Measurements from ENCODE around the gene IFTAP. TPM values are rescaled to one million over a fixed set of nuclear protein-coding genes. Genes with fewer than 3 reads are reported as not detected.

Gene IFTAP
- total RNA-seq, 1 donor from 2014 or later, result 13.0 TPM

DNA sequence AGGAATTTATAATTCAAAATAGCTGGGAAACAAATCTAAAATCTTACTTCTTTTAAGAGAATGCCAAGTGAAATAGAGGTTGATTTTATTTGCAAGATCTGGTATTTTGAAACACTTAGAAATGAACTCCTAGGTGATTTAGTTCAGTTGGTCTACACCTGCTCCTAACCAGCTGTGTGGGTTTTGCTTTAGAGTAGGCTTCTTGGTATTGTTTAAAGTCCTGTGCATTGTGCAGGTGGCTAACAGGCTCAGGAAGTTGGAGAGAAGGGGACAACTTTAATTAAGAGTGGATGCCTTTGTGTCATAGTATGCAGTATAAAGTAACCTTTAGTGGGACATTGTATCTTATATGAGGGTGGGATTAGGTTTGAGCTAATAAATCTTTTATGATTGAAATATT lies 7.8 kb downstream of the IFTAP start:
- Histone ChIP-seq H3K9me3 (no peaks in the 10 kb centered on the region), H3K27me3 (no peaks in the 10 kb centered on the region), H3K27ac (no peak overlapping the region), H3K4me1 (no peaks in the 10 kb centered on the region), H3K4me3 (no peak overlapping the region), H3K36me3 (no peaks in the 10 kb centered on the region)
- intact Hi-C loops (cut with DNase I), result no loop called here
- no peak for DNase-seq (ENCODE audit: extremely low spot score in 2 of 2)
- TF ChIP-seq, protein P1, sequence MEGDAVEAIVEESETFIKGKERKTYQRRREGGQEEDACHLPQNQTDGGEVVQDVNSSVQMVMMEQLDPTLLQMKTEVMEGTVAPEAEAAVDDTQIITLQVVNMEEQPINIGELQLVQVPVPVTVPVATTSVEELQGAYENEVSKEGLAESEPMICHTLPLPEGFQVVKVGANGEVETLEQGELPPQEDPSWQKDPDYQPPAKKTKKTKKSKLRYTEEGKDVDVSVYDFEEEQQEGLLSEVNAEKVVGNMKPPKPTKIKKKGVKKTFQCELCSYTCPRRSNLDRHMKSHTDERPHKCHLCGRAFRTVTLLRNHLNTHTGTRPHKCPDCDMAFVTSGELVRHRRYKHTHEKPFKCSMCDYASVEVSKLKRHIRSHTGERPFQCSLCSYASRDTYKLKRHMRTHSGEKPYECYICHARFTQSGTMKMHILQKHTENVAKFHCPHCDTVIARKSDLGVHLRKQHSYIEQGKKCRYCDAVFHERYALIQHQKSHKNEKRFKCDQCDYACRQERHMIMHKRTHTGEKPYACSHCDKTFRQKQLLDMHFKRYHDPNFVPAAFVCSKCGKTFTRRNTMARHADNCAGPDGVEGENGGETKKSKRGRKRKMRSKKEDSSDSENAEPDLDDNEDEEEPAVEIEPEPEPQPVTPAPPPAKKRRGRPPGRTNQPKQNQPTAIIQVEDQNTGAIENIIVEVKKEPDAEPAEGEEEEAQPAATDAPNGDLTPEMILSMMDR (IDR thresholded peaks at IDR 0.05), result no peak
- TF ChIP-seq POLR2A (IDR thresholded peaks at IDR 0.05) (no peak), POLR2AphosphoS5 (IDR thresholded peaks at IDR 0.05; ENCODE audit: insufficient read depth in 1 of 2, low read depth in 1 of 2) (no peak)

DNA sequence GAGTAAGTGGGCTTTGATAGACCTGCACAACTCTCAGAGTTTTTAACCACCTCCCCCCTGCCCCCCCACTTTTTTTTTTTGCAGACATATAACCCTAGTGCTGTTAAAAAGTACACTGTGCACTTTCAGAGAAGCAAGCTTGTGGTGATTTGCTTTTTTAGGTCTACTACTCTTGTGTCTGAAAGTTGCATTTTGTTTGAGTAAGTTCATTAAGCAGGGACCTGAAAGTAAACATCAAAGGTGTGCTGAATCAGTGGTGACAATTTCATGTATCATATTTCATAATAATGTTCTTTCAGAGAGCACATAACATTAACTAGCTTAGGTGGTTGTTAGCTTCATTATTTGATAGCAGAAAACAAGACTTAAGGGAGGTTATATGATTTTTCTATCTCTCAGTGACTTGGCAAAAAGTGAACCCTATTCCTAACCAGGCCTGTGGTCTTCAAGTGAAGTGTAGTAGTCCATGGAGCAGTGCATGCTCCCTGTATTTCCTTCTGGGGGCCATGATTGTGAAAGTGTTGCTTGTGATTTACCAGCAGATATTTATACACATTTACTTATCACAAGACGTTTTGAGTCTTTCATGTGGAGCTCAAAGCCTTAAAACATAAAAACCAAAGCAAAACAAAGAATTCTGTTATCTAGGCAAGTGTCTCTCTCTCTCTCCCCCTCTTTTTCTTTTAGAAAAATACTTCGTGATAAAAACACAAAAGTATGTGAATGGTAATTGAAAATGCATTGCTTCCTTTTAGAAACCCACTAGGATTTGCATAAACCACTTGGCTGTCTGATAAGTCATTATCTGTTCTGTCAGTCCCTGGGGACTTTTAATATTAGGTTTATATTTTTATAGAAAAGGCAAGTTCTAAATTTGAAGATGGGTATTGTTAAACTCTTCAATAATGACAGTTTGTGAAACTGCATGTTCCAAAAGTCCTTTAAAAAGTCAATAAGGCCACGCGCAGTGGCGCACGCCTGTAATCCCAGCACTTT lies 11.2 kb downstream of the IFTAP start:
- intact Hi-C loops (cut with DNase I), result no loop called here
- no peak for TF ChIP-seq POLR2A (IDR thresholded peaks at IDR 0.05)
- TF ChIP-seq POLR2AphosphoS5 (IDR thresholded peaks at IDR 0.05; ENCODE audit: insufficient read depth in 1 of 2, low read depth in 1 of 2), result no peak
- TF ChIP-seq, protein P1 (IDR thresholded peaks at IDR 0.05), result no peak
- H3K4me1 ChIP-seq, result no peaks in the 10 kb centered on the region
- no peaks in the 10 kb centered on the region for H3K27me3 ChIP-seq
- no peak for DNase-seq (ENCODE audit: extremely low spot score in 2 of 2)
- no peak overlapping the region for H3K27ac ChIP-seq
- no peaks in the 10 kb centered on the region for H3K36me3 ChIP-seq
- H3K9me3 ChIP-seq, result no peaks in the 10 kb centered on the region
- H3K4me3 ChIP-seq, result no peak overlapping the region

DNA sequence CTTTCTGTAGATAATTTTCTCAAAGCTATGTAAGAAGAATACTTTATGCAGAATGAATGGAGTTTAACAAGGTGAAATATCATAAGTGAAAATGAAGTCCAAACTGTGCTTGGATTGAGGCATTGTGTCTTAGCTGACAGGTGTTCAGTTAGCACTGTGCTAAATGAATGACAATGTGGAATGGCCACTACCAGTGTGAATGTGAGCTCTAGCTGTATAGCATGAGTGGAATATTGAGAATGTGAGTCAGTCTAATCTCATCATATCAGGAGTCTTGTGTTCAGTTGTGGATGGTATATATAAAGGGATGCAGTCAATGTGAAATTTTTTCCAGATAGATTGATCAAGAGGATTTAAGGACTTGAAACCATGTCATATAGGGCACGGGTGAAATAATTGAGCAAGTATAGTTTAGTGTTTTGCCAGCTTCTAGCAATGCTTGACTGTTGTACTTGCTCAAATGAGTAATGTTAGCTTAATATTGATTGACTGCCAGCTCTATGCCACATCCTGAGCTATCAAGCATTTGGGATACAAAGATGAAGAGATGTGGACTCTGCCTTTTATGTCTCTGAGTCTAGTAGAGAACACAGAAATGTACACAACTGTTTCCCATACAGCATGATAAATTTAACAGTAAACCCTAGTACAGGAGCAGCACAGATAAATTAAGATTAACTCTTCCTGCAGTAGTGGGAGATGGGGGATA lies 14.3 kb downstream of the IFTAP start:
- intact Hi-C loops (cut with DNase I), result no loop called here
- H3K4me1 ChIP-seq, result no peaks in the 10 kb centered on the region
- no peak overlapping the region for H3K27ac ChIP-seq
- no peaks in the 10 kb centered on the region for H3K27me3 ChIP-seq
- TF ChIP-seq POLR2A (IDR thresholded peaks at IDR 0.05) (no peak), POLR2AphosphoS5 (IDR thresholded peaks at IDR 0.05; ENCODE audit: insufficient read depth in 1 of 2, low read depth in 1 of 2) (no peak)
- TF ChIP-seq, protein P1 (IDR thresholded peaks at IDR 0.05), result no peak
- DNase-seq (ENCODE audit: extremely low spot score in 2 of 2), result no peak
- H3K9me3 ChIP-seq, result no peaks in the 10 kb centered on the region
- no peaks in the 10 kb centered on the region for H3K36me3 ChIP-seq
- no peak overlapping the region for H3K4me3 ChIP-seq

DNA sequence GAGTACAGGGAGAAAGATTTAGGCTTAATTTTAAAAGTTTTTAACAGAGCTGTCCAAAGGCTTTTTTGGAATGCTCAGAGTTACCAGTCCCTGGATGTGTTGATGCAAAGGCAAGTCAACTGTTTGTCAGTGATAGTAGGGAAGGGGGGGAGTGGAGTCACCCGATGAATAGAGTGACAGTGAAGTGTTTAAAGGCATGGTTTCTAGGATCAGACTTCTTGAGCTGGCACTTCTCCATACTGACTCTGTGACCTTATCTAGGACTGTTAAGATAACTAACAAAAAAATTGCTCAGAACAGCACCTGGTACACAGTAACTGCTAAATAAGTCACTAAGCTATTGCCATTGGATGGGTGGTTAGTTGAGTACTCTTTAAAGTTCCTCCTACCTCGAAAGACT lies 15.1 kb downstream of the IFTAP start:
- no peak for DNase-seq (ENCODE audit: extremely low spot score in 2 of 2)
- Histone ChIP-seq H3K4me3 (no peak overlapping the region), H3K27ac (no peak overlapping the region), H3K27me3 (no peaks in the 10 kb centered on the region), H3K4me1 (no peaks in the 10 kb centered on the region), H3K36me3 (no peaks in the 10 kb centered on the region), H3K9me3 (no peaks in the 10 kb centered on the region)
- intact Hi-C loops (cut with DNase I), result no loop called here
- TF ChIP-seq POLR2AphosphoS5 (IDR thresholded peaks at IDR 0.05; ENCODE audit: insufficient read depth in 1 of 2, low read depth in 1 of 2), result no peak
- no peak for TF ChIP-seq POLR2A (IDR thresholded peaks at IDR 0.05)
- TF ChIP-seq, protein P1 (IDR thresholded peaks at IDR 0.05), result no peak
